GM18873 (cell line): Measurements from ENCODE around the gene TXLNG.
A peak's percentile ranks its signal among the peaks of the same experiment; 100 is the strongest.
"Not testable (repeated sequence)": the region's sequence is repeated elsewhere in the genome, so short reads cannot be mapped to it uniquely, and the experiment has no call there.

ENCODE experiments used
- ATAC-seq: cut with Tn5 transposase; IDR thresholded peaks from one replicate; pipeline ENCODE4 v1.9.1; 2021; ENCODE audit warnings: mild to moderate bottlenecking, moderate library complexity, moderate number of reproducible peaks; ENCODE audit not compliant: unreplicated experiment, low FRiP score

TXLNG gene

GRCh38 chrX:16836371-16836770, 50.1 kb downstream of the TXLNG start:
- ATAC-seq: no peak

- no peak for ATAC-seq
These were observed 52.2 kb downstream of the TXLNG start for GRCh38 chrX:16838202-16839066.

GRCh38 chrX:16839219-16839851, 53.1 kb downstream of the TXLNG start:
- ATAC-seq: no peak

GRCh38 chrX:16839852-16840460, 53.7 kb downstream of the TXLNG start:
- ATAC-seq: no peak

- no peak for ATAC-seq
These were observed 56.4 kb downstream of the TXLNG start for GRCh38 chrX:16842684-16843083.

- ATAC-seq: no peak
These were observed 57.1 kb downstream of the TXLNG start for GRCh38 chrX:16843208-16843909.

- no peak for ATAC-seq
These were observed 59.4 kb downstream of the TXLNG start for GRCh38 chrX:16845686-16846085.

- ATAC-seq: no peak
These were observed 62.3 kb downstream of the TXLNG start for GRCh38 chrX:16848541-16848940.

GRCh38 chrX:16851421-16851820, 65.2 kb downstream of the TXLNG start:
- ATAC-seq: no peak

- ATAC-seq: no peak
These were observed 65.6 kb downstream of the TXLNG start for GRCh38 chrX:16851827-16852226.

GRCh38 chrX:16852617-16853179, 66.4 kb downstream of the TXLNG start:
- no peak for ATAC-seq

GRCh38 chrX:16853537-16853936, 67.3 kb downstream of the TXLNG start:
- ATAC-seq: no peak

GRCh38 chrX:16855363-16856075, 69.3 kb downstream of the TXLNG start:
- ATAC-seq: no peak

GRCh38 chrX:16856076-16856404, 69.8 kb downstream of the TXLNG start:
- not testable (repeated sequence) for ATAC-seq

- no peak for ATAC-seq
These were observed 70.5 kb downstream of the TXLNG start for GRCh38 chrX:16856744-16857143.

- ATAC-seq: no peak
These were observed 76.6 kb downstream of the TXLNG start for GRCh38 chrX:16862829-16863228.

GRCh38 chrX:16867947-16868346, 81.7 kb downstream of the TXLNG start:
- no peak for ATAC-seq

- no peak for ATAC-seq
These were observed 82.7 kb downstream of the TXLNG start for GRCh38 chrX:16868920-16869319.

GRCh38 chrX:16869393-16870094, 83.3 kb downstream of the TXLNG start:
- ATAC-seq: peak; percentile 27
